Measurements from ENCODE around the gene UGT1A3. TPM values are rescaled to one million over a fixed set of nuclear protein-coding genes. Genes with fewer than 3 reads are reported as not detected.
"Not testable (repeated sequence)": the region's sequence is repeated elsewhere in the genome, so short reads cannot be mapped to it uniquely, and the experiment has no call there.

UGT1A3 gene
- total RNA-seq, 1 donor from 2014 or later: not detected

DNA sequence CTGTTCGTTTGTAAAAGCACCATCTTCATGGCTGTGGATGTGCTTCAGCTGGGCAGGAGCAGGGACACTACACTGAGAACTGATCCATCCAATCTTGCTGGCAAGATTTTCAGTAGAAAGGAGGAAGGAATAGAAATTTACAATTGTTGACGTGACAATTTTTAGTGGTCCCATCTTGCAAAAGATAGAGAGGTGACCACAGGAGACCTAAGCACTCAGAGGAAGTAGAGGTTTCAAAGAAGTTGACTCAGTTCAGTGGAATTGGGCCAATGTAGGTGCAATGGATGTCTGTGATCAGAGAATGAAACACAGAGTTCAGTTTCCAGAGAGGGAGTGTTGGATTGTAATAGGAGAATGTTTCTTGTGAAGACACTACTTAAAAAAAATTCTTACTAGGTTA lies 14.7 kb upstream of the UGT1A3 start:
- TF ChIP-seq, protein P1, sequence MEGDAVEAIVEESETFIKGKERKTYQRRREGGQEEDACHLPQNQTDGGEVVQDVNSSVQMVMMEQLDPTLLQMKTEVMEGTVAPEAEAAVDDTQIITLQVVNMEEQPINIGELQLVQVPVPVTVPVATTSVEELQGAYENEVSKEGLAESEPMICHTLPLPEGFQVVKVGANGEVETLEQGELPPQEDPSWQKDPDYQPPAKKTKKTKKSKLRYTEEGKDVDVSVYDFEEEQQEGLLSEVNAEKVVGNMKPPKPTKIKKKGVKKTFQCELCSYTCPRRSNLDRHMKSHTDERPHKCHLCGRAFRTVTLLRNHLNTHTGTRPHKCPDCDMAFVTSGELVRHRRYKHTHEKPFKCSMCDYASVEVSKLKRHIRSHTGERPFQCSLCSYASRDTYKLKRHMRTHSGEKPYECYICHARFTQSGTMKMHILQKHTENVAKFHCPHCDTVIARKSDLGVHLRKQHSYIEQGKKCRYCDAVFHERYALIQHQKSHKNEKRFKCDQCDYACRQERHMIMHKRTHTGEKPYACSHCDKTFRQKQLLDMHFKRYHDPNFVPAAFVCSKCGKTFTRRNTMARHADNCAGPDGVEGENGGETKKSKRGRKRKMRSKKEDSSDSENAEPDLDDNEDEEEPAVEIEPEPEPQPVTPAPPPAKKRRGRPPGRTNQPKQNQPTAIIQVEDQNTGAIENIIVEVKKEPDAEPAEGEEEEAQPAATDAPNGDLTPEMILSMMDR (IDR thresholded peaks at IDR 0.05; ENCODE audit: unreplicated experiment): no peak
- DNase-seq (ENCODE audit: low spot score): no peak
- Mint-ChIP-seq H3K4me3 (ENCODE audit: unreplicated experiment) (no peak overlapping the region), H3K9me3 (ENCODE audit: unreplicated experiment) (no peaks in the 10 kb centered on the region), H3K27me3 (ENCODE audit: unreplicated experiment) (peaks cover 3% of the 10 kb centered on the region), H3K27ac (ENCODE audit: unreplicated experiment) (no peak overlapping the region), H3K36me3 (ENCODE audit: low read depth, unreplicated experiment) (no peaks in the 10 kb centered on the region), H3K4me1 (ENCODE audit: unreplicated experiment) (no peaks in the 10 kb centered on the region)

DNA sequence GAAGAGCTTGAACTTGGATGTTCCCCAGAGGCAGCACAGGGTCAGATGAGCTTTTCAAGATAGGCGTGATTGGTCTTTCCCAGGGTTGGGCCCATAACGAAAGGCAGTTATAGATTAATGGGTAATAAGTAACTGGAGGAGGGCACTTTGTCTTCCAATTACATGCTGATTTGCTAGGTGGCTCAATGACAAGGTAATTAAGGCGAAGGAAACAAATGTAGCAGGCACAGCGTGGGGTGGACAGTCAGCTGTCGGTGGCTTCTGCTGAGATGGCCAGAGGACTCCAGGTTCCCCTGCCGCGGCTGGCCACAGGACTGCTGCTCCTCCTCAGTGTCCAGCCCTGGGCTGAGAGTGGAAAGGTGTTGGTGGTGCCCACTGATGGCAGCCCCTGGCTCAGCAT lies 10.3 kb upstream of the UGT1A3 start, which contains the start of gene UGT1A4:
TSS of gene UGT1A4 (plus strand) at position 185 of the 400 bp plus-strand sequence. CDS start at position 270, 85 bp downstream.
- Mint-ChIP-seq H3K4me1 (ENCODE audit: unreplicated experiment) (no peaks in the 10 kb centered on the region), H3K4me3 (ENCODE audit: unreplicated experiment) (no peak within 1 kb of the TSS), H3K9me3 (ENCODE audit: unreplicated experiment) (no peaks in the 10 kb centered on the region), H3K36me3 (ENCODE audit: low read depth, unreplicated experiment) (no peaks in the 10 kb centered on the region), H3K27me3 (ENCODE audit: unreplicated experiment) (peaks cover 3% of the 10 kb centered on the region), H3K27ac (ENCODE audit: unreplicated experiment) (no peak within 1 kb of the TSS)
- no peak for DNase-seq (ENCODE audit: low spot score)
- TF ChIP-seq, protein P1 (IDR thresholded peaks at IDR 0.05; ENCODE audit: unreplicated experiment): no peak

DNA sequence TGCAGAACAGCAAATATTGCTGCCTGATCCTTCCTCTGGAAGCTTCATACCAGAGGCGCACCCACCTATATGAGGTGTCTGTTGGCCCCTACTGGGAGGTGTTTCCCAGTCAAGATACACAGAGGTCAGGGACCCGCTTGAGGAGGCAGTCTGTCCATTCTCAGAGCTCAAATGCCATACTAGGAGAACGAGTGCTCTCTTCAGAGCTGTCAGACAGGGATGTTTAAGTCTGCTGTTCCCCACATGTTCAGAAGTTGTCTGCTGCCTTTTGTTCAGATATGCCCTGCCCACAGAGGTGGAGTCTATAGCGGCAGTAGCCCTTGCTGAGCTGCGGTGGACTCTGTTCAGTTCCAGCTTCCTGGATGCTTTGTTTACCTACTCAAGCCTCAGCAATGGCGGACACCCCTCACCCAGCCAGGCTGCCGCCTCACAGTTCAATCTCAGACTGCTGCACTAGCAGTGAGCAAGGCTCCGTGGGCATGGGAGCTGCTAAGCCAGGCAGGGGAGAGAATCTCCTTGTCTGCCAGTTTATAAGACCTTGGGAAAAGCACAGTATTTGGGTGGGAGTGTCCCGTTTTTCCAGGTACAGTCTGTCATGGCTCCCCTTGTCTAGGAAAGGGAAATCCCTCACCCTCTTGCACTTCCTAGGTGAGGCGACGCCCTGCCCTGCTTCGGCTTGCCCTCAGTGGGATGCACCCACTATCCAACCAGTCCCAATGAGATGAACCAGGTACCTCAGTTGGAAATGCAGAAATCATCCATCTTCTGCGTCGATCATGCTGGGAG lies 8.2 kb downstream of the UGT1A3 start:
- not testable (repeated sequence) for DNase-seq (ENCODE audit: low spot score); H3K36me3 Mint-ChIP-seq (ENCODE audit: low read depth, unreplicated experiment); H3K4me3 Mint-ChIP-seq (ENCODE audit: unreplicated experiment); H3K4me1 Mint-ChIP-seq (ENCODE audit: unreplicated experiment); H3K27ac Mint-ChIP-seq (ENCODE audit: unreplicated experiment); H3K27me3 Mint-ChIP-seq (ENCODE audit: unreplicated experiment); H3K9me3 Mint-ChIP-seq (ENCODE audit: unreplicated experiment)

DNA sequence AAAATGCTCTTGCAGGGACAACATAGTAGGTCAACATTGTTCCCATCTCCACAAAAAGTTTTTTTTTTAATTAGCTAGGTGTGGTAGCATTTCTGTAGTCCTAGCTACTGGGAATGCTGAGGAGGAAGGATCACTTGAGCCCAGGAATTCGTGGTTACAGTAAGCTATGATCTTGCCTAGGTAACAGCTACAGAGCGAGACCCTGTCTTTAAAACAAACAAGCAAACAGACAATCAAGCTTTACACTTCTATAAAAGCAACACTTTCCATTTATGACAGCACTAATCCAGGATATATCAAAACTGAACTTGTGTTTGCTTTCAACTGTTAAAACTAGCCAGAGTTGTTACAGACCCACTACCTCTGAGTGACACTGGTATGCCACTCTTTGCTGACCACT lies 12.0 kb downstream of the UGT1A3 start:
- no peaks in the 10 kb centered on the region for H3K27me3 Mint-ChIP-seq (ENCODE audit: unreplicated experiment)
- no peak for DNase-seq (ENCODE audit: low spot score)
- TF ChIP-seq, protein P1 (IDR thresholded peaks at IDR 0.05; ENCODE audit: unreplicated experiment): no peak
- no peaks in the 10 kb centered on the region for H3K9me3 Mint-ChIP-seq (ENCODE audit: unreplicated experiment)
- no peak overlapping the region for H3K4me3 Mint-ChIP-seq (ENCODE audit: unreplicated experiment)
- no peaks in the 10 kb centered on the region for H3K4me1 Mint-ChIP-seq (ENCODE audit: unreplicated experiment)
- H3K27ac Mint-ChIP-seq (ENCODE audit: unreplicated experiment): no peak overlapping the region
- H3K36me3 Mint-ChIP-seq (ENCODE audit: low read depth, unreplicated experiment): peaks cover 4% of the 10 kb centered on the region

DNA sequence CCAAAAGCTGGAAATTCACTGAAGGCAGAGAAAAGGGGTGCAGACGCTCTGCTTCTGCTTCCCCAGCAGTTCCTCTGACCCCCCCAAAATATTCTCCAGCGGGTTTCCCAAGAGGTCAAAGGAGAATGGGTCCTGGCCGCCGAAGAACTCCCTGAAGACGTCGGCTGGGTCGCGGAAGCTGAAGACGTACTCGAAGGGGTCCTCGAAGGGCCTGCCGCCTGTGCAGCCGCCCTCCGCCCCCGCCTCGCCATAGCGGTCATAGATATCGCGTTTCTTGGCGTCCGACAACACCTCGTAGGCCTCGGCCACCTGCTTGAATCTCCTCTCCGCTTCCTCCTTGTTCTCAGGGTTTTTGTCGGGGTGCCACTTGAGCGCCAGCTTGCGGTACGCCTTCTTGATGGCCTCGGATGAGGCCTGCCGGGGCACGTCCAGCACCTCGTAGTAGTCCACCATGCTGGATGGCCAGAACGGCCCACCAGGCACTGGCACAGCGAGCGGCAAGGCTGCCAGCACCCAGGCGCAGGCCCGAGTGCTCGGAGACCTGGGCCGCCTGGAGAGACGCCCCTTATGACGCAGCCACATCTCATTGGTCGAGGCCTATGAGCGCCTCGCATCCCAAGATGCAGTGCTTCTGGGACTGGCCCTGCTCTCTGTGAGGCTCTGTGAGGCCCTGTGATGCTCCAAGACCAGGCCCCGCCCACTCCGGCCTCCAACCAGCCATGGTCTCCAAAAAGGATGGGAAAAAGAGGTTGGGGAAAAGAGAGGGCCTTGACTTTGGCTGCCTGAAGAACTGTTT lies 14.8 kb downstream of the UGT1A3 start:
- H3K27me3 Mint-ChIP-seq (ENCODE audit: unreplicated experiment): peaks cover 2% of the 10 kb centered on the region
- DNase-seq (ENCODE audit: low spot score): no peak
- no peak overlapping the region for H3K27ac Mint-ChIP-seq (ENCODE audit: unreplicated experiment)
- no peak overlapping the region for H3K4me3 Mint-ChIP-seq (ENCODE audit: unreplicated experiment)
- H3K4me1 Mint-ChIP-seq (ENCODE audit: unreplicated experiment): no peaks in the 10 kb centered on the region
- H3K36me3 Mint-ChIP-seq (ENCODE audit: low read depth, unreplicated experiment): no peaks in the 10 kb centered on the region
- TF ChIP-seq, protein P1 (IDR thresholded peaks at IDR 0.05; ENCODE audit: unreplicated experiment): no peak
- no peaks in the 10 kb centered on the region for H3K9me3 Mint-ChIP-seq (ENCODE audit: unreplicated experiment)

Data from endothelial cell (in vitro differentiated cells).